SK-N-SH (cell line): ENCODE results near the gene SRGAP1. TPM values are rescaled to one million over a fixed set of nuclear protein-coding genes. Genes with fewer than 3 reads are reported as not detected.
A peak's percentile ranks its signal among the peaks of the same experiment; 100 is the strongest.

Experiments
- CTCF ChIA-PET: fragments of 300-600, 350-600 bp; formaldehyde crosslinking; extraction: SDS; loops from one replicate; lab custom pipeline; 2021; lab: Yijun Ruan, JAX
- POLR2A ChIA-PET: fragments of 350-600 bp; sonication (Branson Sonifier 250); formaldehyde crosslinking; extraction: SDS; loops from one replicate; lab custom pipeline; 2020; ENCODE audit warnings: antibody characterized with exemption, inconsistent platforms; lab: Yijun Ruan, JAX
- DNase-seq: peaks from one replicate; pipeline ENCODE4 v3.0.0; 2012
- H2AFZ ChIP-seq: fragments of 200-600 bp; sonication (generic); 2 replicates; pipeline ENCODE4 v1.8.1; 2016; ENCODE audit warnings: antibody characterized with exemption, mild to moderate bottlenecking, low read depth
- H3F3A ChIP-seq: fragments of 200-600 bp; sonication (generic); replicated peaks from 2 replicates; pipeline ENCODE3; 2016; ENCODE audit warnings: antibody characterized with exemption, mild to moderate bottlenecking; ENCODE audit not compliant: insufficient read depth
- H3K27ac ChIP-seq, 2 experiments: fragments of 200-500 bp in 1 of 2; fragments of 200-600 bp in 1 of 2; sonication (Bioruptor generic) in 1 of 2; sonication (generic), shearing (Covaris generic) in 1 of 2; 2 replicates each; pipeline versions ENCODE4 v1.5.1 to v1.6.1; 2014 to 2016; ENCODE audit warnings: low read depth in 2 of 2, inconsistent platforms in 1 of 2, low read length in 1 of 2, mild to moderate bottlenecking in 1 of 2, mixed read lengths in 1 of 2
- H3K27me3 ChIP-seq: fragments of 200-600 bp; sonication (generic), shearing (Covaris generic); 2 replicates; pipeline ENCODE4 v1.6.1; 2016; ENCODE audit warnings: mixed run types; ENCODE audit not compliant: insufficient read depth
- H3K36me3 ChIP-seq, 2 experiments: fragments of 200-500 bp in 1 of 2; fragments of 200-600 bp in 1 of 2; sonication (Bioruptor generic) in 1 of 2; sonication (generic) in 1 of 2; replicated peaks in 1 of 2; 2 replicates each; pipeline versions ENCODE3 to v1.5.1; 2014 to 2016; ENCODE audit warnings: low read length in 1 of 2, mild to moderate bottlenecking in 1 of 2; ENCODE audit not compliant: insufficient read depth in 2 of 2, control insufficient read depth in 1 of 2
- H3K4me1 ChIP-seq, 2 experiments: fragments of 200-500 bp in 1 of 2; fragments of 200-600 bp in 1 of 2; sonication (Bioruptor generic) in 1 of 2; sonication (generic), shearing (Covaris generic) in 1 of 2; 2 replicates each; pipeline versions ENCODE4 v1.5.1 to v1.6.1; 2014 to 2016; ENCODE audit warnings: low read depth in 1 of 2, low read length in 1 of 2, mixed run types in 1 of 2; ENCODE audit not compliant: insufficient read depth in 2 of 2, control insufficient read depth in 1 of 2
- H3K4me2 ChIP-seq: fragments of 200-600 bp; sonication (generic), shearing (Covaris generic); 2 replicates; pipeline ENCODE4 v1.6.1; 2017; ENCODE audit warnings: mixed run types
- H3K4me3 ChIP-seq, 2 experiments: fragments of 200-500 bp in 1 of 2; fragments of 200-600 bp in 1 of 2; sonication (Bioruptor generic) in 1 of 2; sonication (generic), shearing (Covaris generic) in 1 of 2; 2 replicates each; pipeline versions ENCODE4 v1.5.1 to v1.8.1; 2014 to 2016; ENCODE audit warnings: low read depth in 2 of 2, inconsistent platforms in 1 of 2, low read length in 1 of 2, mild to moderate bottlenecking in 1 of 2, mixed read lengths in 1 of 2, moderate library complexity in 1 of 2
- H3K79me2 ChIP-seq: fragments of 200-600 bp; sonication (generic); 2 replicates; pipeline ENCODE4 v1.8.1; 2017; ENCODE audit warnings: mild to moderate bottlenecking; ENCODE audit not compliant: insufficient read depth
- H3K9ac ChIP-seq: fragments of 200-600 bp; sonication (generic); 2 replicates; pipeline ENCODE4 v1.6.1; 2017; ENCODE audit warnings: mixed run types
- H3K9me2 ChIP-seq: fragments of 200-600 bp; sonication (generic); 2 replicates; pipeline ENCODE4 v1.6.1; 2017; ENCODE audit warnings: mixed run types
- H3K9me3 ChIP-seq: fragments of 200-600 bp; sonication (generic); 2 replicates; pipeline ENCODE4 v1.6.1; 2017; ENCODE audit warnings: mixed run types, mild to moderate bottlenecking, moderate library complexity
- H4K20me1 ChIP-seq: fragments of 200-600 bp; sonication (generic); 2 replicates; pipeline ENCODE4 v1.6.1; 2017; ENCODE audit warnings: mild to moderate bottlenecking, mixed run types; ENCODE audit not compliant: insufficient read depth
- CHD2 ChIP-seq: fragments of 150-350 bp; IDR thresholded peaks from 2 replicates; pipeline ENCODE4 v1.6.1; 2018; ENCODE audit warnings: low read length; ENCODE audit not compliant: partially characterized antibody
- CTCF ChIP-seq: fragments of 200-600 bp; sonication (generic); IDR thresholded peaks from 2 replicates; pipeline ENCODE4 v1.6.1; 2017; ENCODE audit warnings: antibody characterized with exemption, mild to moderate bottlenecking, moderate library complexity
- ELF1 ChIP-seq: IDR thresholded peaks from 2 replicates; pipeline ENCODE4 v1.4.0; 2012
- EP300 ChIP-seq, 2 experiments: IDR thresholded peaks; 2 replicates each; pipeline versions ENCODE4 v1.4.0 to v1.6.1; 2012; ENCODE audit warnings: borderline replicate concordance in 1 of 2, low read depth in 1 of 2, low read length in 1 of 2
- EZH2phosphoT487 ChIP-seq: fragments of 200-600 bp; sonication (generic); IDR thresholded peaks from 2 replicates; pipeline ENCODE4 v1.6.1; 2017; ENCODE audit warnings: low read depth, mixed run types, mild to moderate bottlenecking, antibody characterized with exemption, moderate library complexity, borderline replicate concordance
- GABPA ChIP-seq: IDR thresholded peaks from 2 replicates; pipeline ENCODE4 v1.4.0; 2012; ENCODE audit warnings: low read depth, mild to moderate bottlenecking
- GATA2 ChIP-seq: sonication (generic); formaldehyde crosslinking; IDR thresholded peaks from 2 replicates; pipeline ENCODE4 v1.5.0; 2020; ENCODE audit warnings: mild to moderate bottlenecking, missing genetic modification reagents
- IRF3 ChIP-seq: fragments of 150-350 bp; IDR thresholded peaks from 2 replicates; pipeline ENCODE4 v1.6.1; 2016; ENCODE audit warnings: mild to moderate bottlenecking, low read depth, low read length
- NFIC ChIP-seq: IDR thresholded peaks from 2 replicates; pipeline ENCODE4 v1.4.0; 2012; ENCODE audit warnings: borderline replicate concordance
- NRF1 ChIP-seq: IDR thresholded peaks from 2 replicates; pipeline ENCODE4 v1.6.1; 2012; ENCODE audit warnings: low read depth, mild to moderate bottlenecking, low read length
- RCOR1 ChIP-seq: fragments of 150-350 bp; IDR thresholded peaks from 2 replicates; pipeline ENCODE4 v1.6.1; 2017; ENCODE audit warnings: antibody characterized with exemption, low read length
- RXRA ChIP-seq: IDR thresholded peaks from 2 replicates; pipeline ENCODE4 v1.4.0; 2012; ENCODE audit warnings: low read depth, mild to moderate bottlenecking, borderline replicate concordance
- SMC3 ChIP-seq: IDR thresholded peaks from 2 replicates; pipeline ENCODE4 v1.6.1; 2012; ENCODE audit warnings: low read depth, low read length, improper control_type of control experiment
- TAF1 ChIP-seq: IDR thresholded peaks from 2 replicates; pipeline ENCODE4 v1.6.1; 2012; ENCODE audit warnings: low read depth, mild to moderate bottlenecking, low read length, moderate library complexity, borderline replicate concordance
- YY1 ChIP-seq: IDR thresholded peaks from 2 replicates; pipeline ENCODE4 v1.4.0; 2012; ENCODE audit warnings: low read depth, mild to moderate bottlenecking
- WGBS: methylation state at CpG from one replicate; pipeline ENCODE4 v1.1.6; 2017; ENCODE audit warnings: low lambda C conversion rate; 5-methylcytosine and 5-hydroxymethylcytosine counted together
- polyA plus RNA-seq, 3 experiments: library from polyadenylated mRNA; depleted of rRNA; stranded (reverse); fragments of >200 nt; gene quantifications; 2 replicates each; pipeline ENCODE4 v1.2.3, GENCODE V29; 2012
- TF ChIP-seq, protein P1 (sequence below): fragments of 150-350 bp; IDR thresholded peaks from 2 replicates; pipeline ENCODE4 v1.6.1; 2017; ENCODE audit warnings: antibody characterized with exemption, low read length, low read depth, borderline replicate concordance
- TF ChIP-seq, protein P2 (sequence below): IDR thresholded peaks from 2 replicates; pipeline ENCODE4 v1.4.0; 2012; ENCODE audit warnings: low read depth, borderline replicate concordance

The SRGAP1 gene
- polyA plus RNA-seq, 1 of the 3 experiments (the other 2 are of a cell fraction), result 2.6 TPM

GRCh38 chr12:63904653-63905052, 60.2 kb downstream of the SRGAP1 start (continued):
- TF ChIP-seq, protein P1, sequence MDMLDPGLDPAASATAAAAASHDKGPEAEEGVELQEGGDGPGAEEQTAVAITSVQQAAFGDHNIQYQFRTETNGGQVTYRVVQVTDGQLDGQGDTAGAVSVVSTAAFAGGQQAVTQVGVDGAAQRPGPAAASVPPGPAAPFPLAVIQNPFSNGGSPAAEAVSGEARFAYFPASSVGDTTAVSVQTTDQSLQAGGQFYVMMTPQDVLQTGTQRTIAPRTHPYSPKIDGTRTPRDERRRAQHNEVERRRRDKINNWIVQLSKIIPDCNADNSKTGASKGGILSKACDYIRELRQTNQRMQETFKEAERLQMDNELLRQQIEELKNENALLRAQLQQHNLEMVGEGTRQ, result no peak
- TF ChIP-seq GABPA, result no peak

DNA sequence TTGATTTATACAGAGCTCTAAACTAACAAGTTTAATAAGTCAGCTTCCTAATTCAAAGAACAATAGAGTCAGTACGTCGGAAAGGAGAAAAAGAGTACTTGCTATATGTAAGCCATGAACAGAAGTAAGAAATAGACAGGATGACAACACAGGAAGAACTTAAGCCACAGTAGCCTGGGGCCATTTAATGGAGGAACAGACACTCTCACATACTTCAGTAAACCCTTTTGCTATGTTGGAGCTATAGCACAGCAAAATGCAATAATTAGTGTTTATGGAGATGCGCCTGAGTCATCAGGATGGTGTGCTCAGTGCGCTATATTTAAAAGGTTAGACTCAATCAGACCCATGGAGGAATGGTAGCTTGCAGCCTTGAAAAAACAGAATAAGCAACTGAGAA, 61.0 kb downstream of the SRGAP1 start:
- peaks cover 8 to 16% of the 10 kb centered on the region in 2 experiments; a peak in 3 of 4 replicates for H3K4me1 ChIP-seq
- H3K9ac ChIP-seq, result no peak overlapping the region
- no peak for DNase-seq
- WGBS, result 88% methylated on average over 4 of the region's 4 CpGs
- 0 out of 4 replicates have a peak overlapping the region, but pooled peaks of 1 of the 2 experiments have one; percentile 8 for H3K27ac ChIP-seq
- peaks cover 63% of the 10 kb centered on the region for H3K79me2 ChIP-seq
- no peak overlapping the region for H3K4me2 ChIP-seq
- peaks cover 7% of the 10 kb centered on the region for H3F3A ChIP-seq
- no peak for TF ChIP-seq EZH2phosphoT487
- no peak for TF ChIP-seq CTCF
- TF ChIP-seq IRF3, result no peak
- TF ChIP-seq, all 33 proteins: peak for 0
- Histone ChIP-seq H2AFZ (no peak overlapping the region), H4K20me1 (no peaks in the 10 kb centered on the region), H3K4me3 (no peak overlapping the region), H3K27me3 (no peaks in the 10 kb centered on the region), H3K36me3 (no peaks in the 10 kb centered on the region), H3K9me3 (no peaks in the 10 kb centered on the region), H3K9me2 (no peaks in the 10 kb centered on the region)
- CTCF ChIA-PET, result interaction anchor here (0.9 kb wide), 1 partner anchor 121 kb away, joined by 5 read pairs; no protein-coding TSS in a partner anchor
- POLR2A ChIA-PET, result no interaction called here

- Histone ChIP-seq H3K4me1 (peaks cover 9 to 16% of the 10 kb centered on the region in 2 experiments; a peak in 3 of 4 replicates), H3K36me3 (no peaks in the 10 kb centered on the region), H3F3A (peaks cover 7% of the 10 kb centered on the region), H3K9me2 (no peaks in the 10 kb centered on the region), H3K9me3 (no peaks in the 10 kb centered on the region), H3K79me2 (peaks cover 65% of the 10 kb centered on the region), H3K4me3 (no peak overlapping the region), H3K9ac (no peak overlapping the region), H2AFZ (no peak overlapping the region), H3K27me3 (no peaks in the 10 kb centered on the region), H3K4me2 (no peak overlapping the region), H4K20me1 (no peaks in the 10 kb centered on the region), H3K27ac (no peak overlapping the region)
- 90% methylated on average over 1 of the region's 1 CpG for WGBS
- no peak for TF ChIP-seq GATA2 (CRISPR knock-in tag)
- no peak for TF ChIP-seq CHD2
- no peak for TF ChIP-seq YY1
- no peak for TF ChIP-seq NFIC
- TF ChIP-seq GABPA, result no peak
- no peak for TF ChIP-seq EP300 (IDR thresholded peaks at IDR 0.05; ENCODE audit: borderline replicate concordance in 1 of 2, low read depth in 1 of 2, low read length in 1 of 2)
- no peak for TF ChIP-seq RCOR1
- no peak for TF ChIP-seq TAF1
- no peak for TF ChIP-seq SMC3
- no peak for TF ChIP-seq RXRA
- no peak for TF ChIP-seq CTCF
- no peak for TF ChIP-seq NRF1
- no peak for TF ChIP-seq ELF1
- TF ChIP-seq, protein P2, sequence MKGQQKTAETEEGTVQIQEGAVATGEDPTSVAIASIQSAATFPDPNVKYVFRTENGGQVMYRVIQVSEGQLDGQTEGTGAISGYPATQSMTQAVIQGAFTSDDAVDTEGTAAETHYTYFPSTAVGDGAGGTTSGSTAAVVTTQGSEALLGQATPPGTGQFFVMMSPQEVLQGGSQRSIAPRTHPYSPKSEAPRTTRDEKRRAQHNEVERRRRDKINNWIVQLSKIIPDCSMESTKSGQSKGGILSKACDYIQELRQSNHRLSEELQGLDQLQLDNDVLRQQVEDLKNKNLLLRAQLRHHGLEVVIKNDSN, result no peak
- ChIA-PET CTCF (no interaction called here), POLR2A (no interaction called here)
- no peak for DNase-seq
These were observed 62.4 kb downstream of the SRGAP1 start for GRCh38 chr12:63906876-63907275.
